Activated naive CD8-positive, alpha-beta T cell treated with anti-CD3 and anti-CD28 coated beads for 36 hours (primary cell): ENCODE data around the gene LIMS1. TPM values are rescaled to one million over a fixed set of nuclear protein-coding genes. Genes with fewer than 3 reads are reported as not detected.

Source experiments
- DNase-seq: peaks from one replicate; pipeline ENCODE4 v3.0.0; 2021
- H3K27ac Mint-ChIP-seq: one replicate; pipeline ENCODE4 v1.8.0; 2022; ENCODE audit warnings: mild to moderate bottlenecking, moderate library complexity, mixed read lengths
- H3K27me3 Mint-ChIP-seq: one replicate; pipeline ENCODE4 v1.8.0; 2022; ENCODE audit warnings: mild to moderate bottlenecking, mixed read lengths
- H3K36me3 Mint-ChIP-seq: one replicate; pipeline ENCODE4 v1.8.0; 2021; ENCODE audit warnings: mild to moderate bottlenecking, mixed read lengths
- H3K4me1 Mint-ChIP-seq: one replicate; pipeline ENCODE4 v1.8.0; 2021; ENCODE audit warnings: mixed read lengths
- H3K4me3 Mint-ChIP-seq: one replicate; pipeline ENCODE4 v1.8.0; 2022; ENCODE audit warnings: mild to moderate bottlenecking, moderate library complexity, mixed read lengths
- H3K9me3 Mint-ChIP-seq: one replicate; pipeline ENCODE4 v1.8.0; 2022; ENCODE audit warnings: mixed read lengths
- total RNA-seq, 2 experiments: library from RNA; stranded (reverse); gene quantifications; one replicate each; pipeline ENCODE4 v1.2.3, GENCODE V29; 2021

The LIMS1 gene
- total RNA-seq, 2 experiments from 2014 or later = 39.6 to 44.9 TPM

- Mint-ChIP-seq H3K4me1 (peaks cover 39% of the 10 kb centered on the region), H3K9me3 (no peaks in the 10 kb centered on the region), H3K36me3 (peaks cover 5% of the 10 kb centered on the region), H3K27me3 (no peaks in the 10 kb centered on the region), H3K4me3 (no peak overlapping the region), H3K27ac (peak overlapping the region; percentile 22)
- peak; percentile 8 for DNase-seq
Measured at GRCh38 chr2:108612514-108613183, 78.4 kb downstream of the LIMS1 start.

GRCh38 chr2:108613261-108614042 lies 79.2 kb downstream of the LIMS1 start:
- Mint-ChIP-seq H3K27ac (no peak overlapping the region), H3K27me3 (no peaks in the 10 kb centered on the region), H3K9me3 (no peaks in the 10 kb centered on the region), H3K36me3 (peaks cover 6% of the 10 kb centered on the region), H3K4me3 (no peak overlapping the region), H3K4me1 (peaks cover 45% of the 10 kb centered on the region)
- no peak for DNase-seq

GRCh38 chr2:108614043-108614545 lies 79.8 kb downstream of the LIMS1 start:
- H3K27ac Mint-ChIP-seq = peak overlapping the region; percentile 8

GRCh38 chr2:108614659-108615058 lies 80.4 kb downstream of the LIMS1 start:
- Mint-ChIP-seq H3K9me3 (peaks cover 2% of the 10 kb centered on the region), H3K4me1 (peaks cover 52% of the 10 kb centered on the region), H3K27me3 (no peaks in the 10 kb centered on the region), H3K36me3 (peaks cover 4% of the 10 kb centered on the region), H3K4me3 (no peak overlapping the region), H3K27ac (no peak overlapping the region)
- no peak for DNase-seq

More at GRCh38 chr2:108614043-108614545, 79.8 kb downstream of the LIMS1 start:
- Mint-ChIP-seq H3K4me3 (no peak overlapping the region), H3K4me1 (peaks cover 47% of the 10 kb centered on the region), H3K27me3 (no peaks in the 10 kb centered on the region), H3K9me3 (peaks cover 2% of the 10 kb centered on the region), H3K36me3 (peaks cover 6% of the 10 kb centered on the region)
- DNase-seq = no peak

GRCh38 chr2:108615480-108616090 lies 81.3 kb downstream of the LIMS1 start:
- Mint-ChIP-seq H3K4me1 (peaks cover 59% of the 10 kb centered on the region), H3K27me3 (no peaks in the 10 kb centered on the region), H3K4me3 (no peak overlapping the region), H3K9me3 (peaks cover 2% of the 10 kb centered on the region), H3K36me3 (peaks cover 4% of the 10 kb centered on the region), H3K27ac (no peak overlapping the region)
- DNase-seq = no peak

- Mint-ChIP-seq H3K36me3 (peaks cover 4% of the 10 kb centered on the region), H3K4me1 (peaks cover 62% of the 10 kb centered on the region), H3K27ac (no peak overlapping the region), H3K9me3 (peaks cover 2% of the 10 kb centered on the region), H3K4me3 (no peak overlapping the region), H3K27me3 (no peaks in the 10 kb centered on the region)
- no peak for DNase-seq
Measured at GRCh38 chr2:108616318-108616717, 82.0 kb downstream of the LIMS1 start.

- Mint-ChIP-seq H3K27me3 (no peaks in the 10 kb centered on the region), H3K4me1 (peaks cover 66% of the 10 kb centered on the region), H3K36me3 (peaks cover 4% of the 10 kb centered on the region), H3K9me3 (peaks cover 2% of the 10 kb centered on the region), H3K27ac (no peak overlapping the region), H3K4me3 (no peak overlapping the region)
- no peak for DNase-seq
Measured at GRCh38 chr2:108616751-108617161, 82.5 kb downstream of the LIMS1 start.

- Mint-ChIP-seq H3K4me1 (peaks cover 62% of the 10 kb centered on the region), H3K4me3 (no peak overlapping the region), H3K36me3 (peaks cover 4% of the 10 kb centered on the region), H3K9me3 (peaks cover 2% of the 10 kb centered on the region), H3K27me3 (no peaks in the 10 kb centered on the region), H3K27ac (peak overlapping the region; percentile 32)
- DNase-seq = no peak
Measured at GRCh38 chr2:108617617-108618016, 83.3 kb downstream of the LIMS1 start.

- no peak for DNase-seq
- H3K27ac Mint-ChIP-seq = peak overlapping the region; percentile 89
- H3K27me3 Mint-ChIP-seq = no peaks in the 10 kb centered on the region
- H3K36me3 Mint-ChIP-seq = peaks cover 4% of the 10 kb centered on the region
- H3K4me3 Mint-ChIP-seq = no peak overlapping the region
- peaks cover 2% of the 10 kb centered on the region for H3K9me3 Mint-ChIP-seq
- H3K4me1 Mint-ChIP-seq = peaks cover 69% of the 10 kb centered on the region
Measured at GRCh38 chr2:108619925-108620620, 85.8 kb downstream of the LIMS1 start.

- no peak overlapping the region for H3K4me3 Mint-ChIP-seq
- peak overlapping the region; percentile 89 for H3K27ac Mint-ChIP-seq
- H3K9me3 Mint-ChIP-seq = peaks cover 2% of the 10 kb centered on the region
- H3K36me3 Mint-ChIP-seq = peaks cover 4% of the 10 kb centered on the region
- no peak for DNase-seq
- H3K27me3 Mint-ChIP-seq = no peaks in the 10 kb centered on the region
- H3K4me1 Mint-ChIP-seq = peaks cover 65% of the 10 kb centered on the region
Measured at GRCh38 chr2:108620656-108621055, 86.4 kb downstream of the LIMS1 start.

- Mint-ChIP-seq H3K27me3 (no peaks in the 10 kb centered on the region), H3K4me1 (peaks cover 62% of the 10 kb centered on the region), H3K4me3 (peak overlapping the region; percentile 80), H3K36me3 (peaks cover 4% of the 10 kb centered on the region), H3K9me3 (peaks cover 2% of the 10 kb centered on the region), H3K27ac (peak overlapping the region; percentile 89)
- peak; percentile 71 for DNase-seq
Measured at GRCh38 chr2:108621087-108621559, 86.9 kb downstream of the LIMS1 start.

- DNase-seq = no peak
- Mint-ChIP-seq H3K27me3 (no peaks in the 10 kb centered on the region), H3K9me3 (peaks cover 2% of the 10 kb centered on the region)
Measured at GRCh38 chr2:108621687-108622681, 87.7 kb downstream of the LIMS1 start.

GRCh38 chr2:108623616-108624015 lies 89.3 kb downstream of the LIMS1 start:
- H3K4me1 Mint-ChIP-seq = peaks cover 51% of the 10 kb centered on the region
- no peak overlapping the region for H3K27ac Mint-ChIP-seq

More at GRCh38 chr2:108621687-108622681, 87.7 kb downstream of the LIMS1 start:
- H3K27ac Mint-ChIP-seq = peak overlapping the region; percentile 89
- H3K4me1 Mint-ChIP-seq = peaks cover 56% of the 10 kb centered on the region
- peaks cover 2% of the 10 kb centered on the region for H3K36me3 Mint-ChIP-seq
- H3K4me3 Mint-ChIP-seq = peak overlapping the region; percentile 80

More at GRCh38 chr2:108623616-108624015, 89.3 kb downstream of the LIMS1 start:
- H3K4me3 Mint-ChIP-seq = no peak overlapping the region
- H3K36me3 Mint-ChIP-seq = no peaks in the 10 kb centered on the region
- no peak for DNase-seq
- H3K9me3 Mint-ChIP-seq = peaks cover 2% of the 10 kb centered on the region
- no peaks in the 10 kb centered on the region for H3K27me3 Mint-ChIP-seq
